Measurements from ENCODE around the gene SLC12A7. TPM values are rescaled to one million over a fixed set of nuclear protein-coding genes. Genes with fewer than 3 reads are reported as not detected.
"Not testable (repeated sequence)": the region's sequence is repeated elsewhere in the genome, so short reads cannot be mapped to it uniquely, and the experiment has no call there.

The SLC12A7 gene
- total RNA-seq, 2 experiments from 2014 or later: 0.06 TPM; not detected in 1

DNA sequence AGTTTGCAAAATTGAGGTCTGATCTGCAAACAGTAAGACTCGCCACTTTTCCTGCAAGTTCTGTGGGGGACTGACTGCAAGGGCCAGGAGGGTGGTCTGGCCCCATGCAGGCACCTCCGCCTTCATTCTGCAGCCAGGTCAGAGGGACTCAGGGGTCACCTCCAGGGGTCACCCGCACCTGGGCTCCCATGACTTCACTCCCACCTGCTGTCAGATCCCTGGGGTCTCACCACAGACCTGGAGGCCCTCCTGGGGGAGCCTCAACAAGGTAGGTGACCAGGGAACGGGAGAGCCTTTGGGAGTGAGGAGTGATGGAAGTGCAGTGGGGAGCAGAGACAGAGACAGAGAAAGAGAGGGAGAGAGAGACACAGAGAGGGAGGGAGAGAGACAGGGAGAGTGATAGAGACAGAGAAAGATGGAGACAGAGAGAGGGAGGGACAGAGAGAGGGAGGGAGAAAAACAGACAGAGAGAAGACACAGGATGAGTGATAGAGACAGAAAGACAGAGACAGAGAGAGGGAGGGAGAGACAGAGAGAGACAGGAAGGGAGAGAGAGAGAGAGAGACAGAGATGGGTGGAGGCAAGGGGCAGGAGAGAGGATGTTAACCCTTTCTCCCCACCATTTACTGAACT lies 48.0 kb upstream of the SLC12A7 start:
- DNase-seq (ENCODE audit: low spot score): no peak
- intact Hi-C loops (cut with micrococcal nuclease; ENCODE audit: unreplicated experiment): no loop called here
- no peaks in the 10 kb centered on the region for H3K9me2 ChIP-seq (ENCODE audit: insufficient read depth, low read length)
- CTCF ChIA-PET (ENCODE audit: unreplicated experiment): no interaction called here
- no TSS peak for BruUV-seq (replicated peaks)
- TF ChIP-seq, protein P1, sequence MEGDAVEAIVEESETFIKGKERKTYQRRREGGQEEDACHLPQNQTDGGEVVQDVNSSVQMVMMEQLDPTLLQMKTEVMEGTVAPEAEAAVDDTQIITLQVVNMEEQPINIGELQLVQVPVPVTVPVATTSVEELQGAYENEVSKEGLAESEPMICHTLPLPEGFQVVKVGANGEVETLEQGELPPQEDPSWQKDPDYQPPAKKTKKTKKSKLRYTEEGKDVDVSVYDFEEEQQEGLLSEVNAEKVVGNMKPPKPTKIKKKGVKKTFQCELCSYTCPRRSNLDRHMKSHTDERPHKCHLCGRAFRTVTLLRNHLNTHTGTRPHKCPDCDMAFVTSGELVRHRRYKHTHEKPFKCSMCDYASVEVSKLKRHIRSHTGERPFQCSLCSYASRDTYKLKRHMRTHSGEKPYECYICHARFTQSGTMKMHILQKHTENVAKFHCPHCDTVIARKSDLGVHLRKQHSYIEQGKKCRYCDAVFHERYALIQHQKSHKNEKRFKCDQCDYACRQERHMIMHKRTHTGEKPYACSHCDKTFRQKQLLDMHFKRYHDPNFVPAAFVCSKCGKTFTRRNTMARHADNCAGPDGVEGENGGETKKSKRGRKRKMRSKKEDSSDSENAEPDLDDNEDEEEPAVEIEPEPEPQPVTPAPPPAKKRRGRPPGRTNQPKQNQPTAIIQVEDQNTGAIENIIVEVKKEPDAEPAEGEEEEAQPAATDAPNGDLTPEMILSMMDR (conservative IDR thresholded peaks at IDR 0.05; ENCODE audit: low read length): no peak
- TF ChIP-seq EZH2phosphoT487 (IDR thresholded peaks at IDR 0.05; ENCODE audit: borderline replicate concordance, low read depth, low read length): no peak
- no peak overlapping the region for H3K27ac ChIP-seq (ENCODE audit: low read depth, low read length, poor library complexity, severe bottlenecking)
- H2AFZ ChIP-seq (ENCODE audit: low read length): no peak overlapping the region
- no peak overlapping the region for H3K4me3 ChIP-seq (ENCODE audit: low read depth, low read length, poor library complexity, severe bottlenecking)
- no peaks in the 10 kb centered on the region for H3K79me2 ChIP-seq (ENCODE audit: insufficient read depth, low read depth, low read length)
- H4K20me1 ChIP-seq (ENCODE audit: insufficient read depth, low read length): no peaks in the 10 kb centered on the region
- no peak overlapping the region for H3K4me2 ChIP-seq (ENCODE audit: low read length)
- H3K4me1 ChIP-seq (ENCODE audit: insufficient read depth, low read length, poor library complexity, severe bottlenecking): no peaks in the 10 kb centered on the region
- H3K9me3 ChIP-seq (ENCODE audit: low read length): no peaks in the 10 kb centered on the region
- POLR2A ChIA-PET: no interaction called here
- H3K36me3 ChIP-seq (ENCODE audit: insufficient read depth, low read length): no peaks in the 10 kb centered on the region

DNA sequence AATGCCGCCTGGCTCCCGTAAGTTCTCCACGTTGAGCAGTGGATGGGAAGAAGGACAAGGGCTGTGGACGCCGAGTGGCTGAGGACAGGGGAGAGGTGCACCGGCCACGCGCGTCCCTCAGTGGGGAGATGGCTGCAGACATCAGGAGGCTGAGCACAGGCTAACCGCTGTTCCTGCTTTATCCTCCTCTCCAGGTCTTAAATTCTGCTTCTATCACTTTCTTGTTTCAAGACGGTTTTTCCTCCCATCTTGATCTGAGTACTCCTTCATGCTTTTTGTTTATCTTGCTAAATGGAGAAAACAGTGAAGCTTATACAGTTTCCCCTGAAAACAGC lies 47.4 kb upstream of the SLC12A7 start:
- H3K4me3 ChIP-seq (ENCODE audit: low read depth, low read length, poor library complexity, severe bottlenecking): no peak overlapping the region
- no peak overlapping the region for H3K27ac ChIP-seq (ENCODE audit: low read depth, low read length, poor library complexity, severe bottlenecking)
- no peak overlapping the region for H3K4me2 ChIP-seq (ENCODE audit: low read length)
- POLR2A ChIA-PET: no interaction called here
- no peaks in the 10 kb centered on the region for H3K79me2 ChIP-seq (ENCODE audit: insufficient read depth, low read depth, low read length)
- H2AFZ ChIP-seq (ENCODE audit: low read length): no peak overlapping the region
- no peak for DNase-seq (ENCODE audit: low spot score)
- H4K20me1 ChIP-seq (ENCODE audit: insufficient read depth, low read length): no peaks in the 10 kb centered on the region
- TF ChIP-seq, protein P1 (conservative IDR thresholded peaks at IDR 0.05; ENCODE audit: low read length): no peak
- TF ChIP-seq EZH2phosphoT487 (IDR thresholded peaks at IDR 0.05; ENCODE audit: borderline replicate concordance, low read depth, low read length): no peak
- H3K4me1 ChIP-seq (ENCODE audit: insufficient read depth, low read length, poor library complexity, severe bottlenecking): no peaks in the 10 kb centered on the region
- no TSS peak for BruUV-seq (replicated peaks)
- H3K9me2 ChIP-seq (ENCODE audit: insufficient read depth, low read length): no peaks in the 10 kb centered on the region
- H3K36me3 ChIP-seq (ENCODE audit: insufficient read depth, low read length): no peaks in the 10 kb centered on the region
- no peaks in the 10 kb centered on the region for H3K9me3 ChIP-seq (ENCODE audit: low read length)
- intact Hi-C loops (cut with micrococcal nuclease; ENCODE audit: unreplicated experiment): no loop called here
- CTCF ChIA-PET (ENCODE audit: unreplicated experiment): no interaction called here

GRCh38 chr5:1158647-1159340 lies 46.9 kb upstream of the SLC12A7 start:
- BruUV-seq (replicated peaks): no TSS peak
- intact Hi-C loops (cut with micrococcal nuclease; ENCODE audit: unreplicated experiment): no loop called here

GRCh38 chr5:1157461-1157986 lies 45.7 kb upstream of the SLC12A7 start:
- H3K4me3 ChIP-seq (ENCODE audit: low read depth, low read length, poor library complexity, severe bottlenecking); intact Hi-C loops (cut with micrococcal nuclease; ENCODE audit: unreplicated experiment); H3K4me1 ChIP-seq (ENCODE audit: insufficient read depth, low read length, poor library complexity, severe bottlenecking); H2AFZ ChIP-seq (ENCODE audit: low read length); H4K20me1 ChIP-seq (ENCODE audit: insufficient read depth, low read length); H3K4me2 ChIP-seq (ENCODE audit: low read length); H3K9me3 ChIP-seq (ENCODE audit: low read length); DNase-seq (ENCODE audit: low spot score); H3K79me2 ChIP-seq (ENCODE audit: insufficient read depth, low read depth, low read length); BruUV-seq (replicated peaks); H3K36me3 ChIP-seq (ENCODE audit: insufficient read depth, low read length); H3K27ac ChIP-seq (ENCODE audit: low read depth, low read length, poor library complexity, severe bottlenecking); CTCF ChIA-PET (ENCODE audit: unreplicated experiment); POLR2A ChIA-PET; H3K9me2 ChIP-seq (ENCODE audit: insufficient read depth, low read length): not testable (repeated sequence)

More at GRCh38 chr5:1158647-1159340, 46.9 kb upstream of the SLC12A7 start:
- no peaks in the 10 kb centered on the region for H4K20me1 ChIP-seq (ENCODE audit: insufficient read depth, low read length)
- no peaks in the 10 kb centered on the region for H3K9me3 ChIP-seq (ENCODE audit: low read length)
- no peak overlapping the region for H3K4me2 ChIP-seq (ENCODE audit: low read length)
- H3K4me3 ChIP-seq (ENCODE audit: low read depth, low read length, poor library complexity, severe bottlenecking): no peak overlapping the region
- CTCF ChIA-PET (ENCODE audit: unreplicated experiment): no interaction called here
- POLR2A ChIA-PET: no interaction called here
- H3K4me1 ChIP-seq (ENCODE audit: insufficient read depth, low read length, poor library complexity, severe bottlenecking): no peaks in the 10 kb centered on the region
- TF ChIP-seq EZH2phosphoT487 (IDR thresholded peaks at IDR 0.05; ENCODE audit: borderline replicate concordance, low read depth, low read length): no peak
- TF ChIP-seq, protein P1 (conservative IDR thresholded peaks at IDR 0.05; ENCODE audit: low read length): no peak
- H3K27ac ChIP-seq (ENCODE audit: low read depth, low read length, poor library complexity, severe bottlenecking): no peak overlapping the region
- no peaks in the 10 kb centered on the region for H3K9me2 ChIP-seq (ENCODE audit: insufficient read depth, low read length)
- no peaks in the 10 kb centered on the region for H3K36me3 ChIP-seq (ENCODE audit: insufficient read depth, low read length)
- DNase-seq (ENCODE audit: low spot score): no peak
- H2AFZ ChIP-seq (ENCODE audit: low read length): no peak overlapping the region
- H3K79me2 ChIP-seq (ENCODE audit: insufficient read depth, low read depth, low read length): no peaks in the 10 kb centered on the region
